WTC11 (cell line): ENCODE data around the gene AGAP1.

ENCODE experiments used
- KAT7 ChIP-seq: sonication (generic); formaldehyde crosslinking; IDR thresholded peaks from 2 replicates; pipeline ENCODE4 v1.8.1; 2023; ENCODE audit warnings: missing genetic modification reagents, mild to moderate bottlenecking, borderline replicate concordance
- NFYB ChIP-seq: sonication (generic); formaldehyde crosslinking; conservative IDR thresholded peaks from 2 replicates; pipeline ENCODE4 v1.8.0; 2022; ENCODE audit warnings: low read depth, missing genetic modification reagents
- SMAD4 ChIP-seq: sonication (generic); formaldehyde crosslinking; IDR thresholded peaks from 2 replicates; pipeline ENCODE4 v1.8.0; 2022; ENCODE audit warnings: mild to moderate bottlenecking, missing genetic modification reagents
- ZNF317 ChIP-seq: sonication (generic); formaldehyde crosslinking; IDR thresholded peaks from 2 replicates; pipeline ENCODE4 v1.8.1; 2023; ENCODE audit warnings: low read depth, mild to moderate bottlenecking, moderate library complexity, missing genetic modification reagents, borderline replicate concordance
- TF ChIP-seq, protein P1 (sequence below): fragments of 200-600 bp; IDR thresholded peaks from 2 replicates; pipeline ENCODE4 v1.8.0; 2022; ENCODE audit warnings: antibody characterized with exemption
- TF ChIP-seq, protein P2 (sequence below): sonication (generic); formaldehyde crosslinking; IDR thresholded peaks from 2 replicates; pipeline ENCODE4 v1.8.1; 2022; ENCODE audit warnings: low read depth, mild to moderate bottlenecking, moderate library complexity, missing genetic modification reagents, borderline replicate concordance
- TF ChIP-seq, protein P3 (sequence below): sonication (generic); formaldehyde crosslinking; IDR thresholded peaks from 2 replicates; pipeline ENCODE4 v1.8.0; 2022; ENCODE audit warnings: mild to moderate bottlenecking, missing genetic modification reagents
- TF ChIP-seq, protein P4 (sequence below): sonication (generic); formaldehyde crosslinking; IDR thresholded peaks from 2 replicates; pipeline ENCODE4 v1.8.1; 2023; ENCODE audit warnings: mild to moderate bottlenecking, missing genetic modification reagents, moderate library complexity
- TF ChIP-seq, protein P5 (sequence below): sonication (generic); formaldehyde crosslinking; IDR thresholded peaks from 2 replicates; pipeline ENCODE4 v1.8.0; 2022; ENCODE audit warnings: mild to moderate bottlenecking, missing genetic modification reagents
- TF ChIP-seq, protein P6 (sequence below): sonication (generic); formaldehyde crosslinking; IDR thresholded peaks from 2 replicates; pipeline ENCODE4 v1.8.0; 2023; ENCODE audit warnings: missing genetic modification reagents

DNA sequence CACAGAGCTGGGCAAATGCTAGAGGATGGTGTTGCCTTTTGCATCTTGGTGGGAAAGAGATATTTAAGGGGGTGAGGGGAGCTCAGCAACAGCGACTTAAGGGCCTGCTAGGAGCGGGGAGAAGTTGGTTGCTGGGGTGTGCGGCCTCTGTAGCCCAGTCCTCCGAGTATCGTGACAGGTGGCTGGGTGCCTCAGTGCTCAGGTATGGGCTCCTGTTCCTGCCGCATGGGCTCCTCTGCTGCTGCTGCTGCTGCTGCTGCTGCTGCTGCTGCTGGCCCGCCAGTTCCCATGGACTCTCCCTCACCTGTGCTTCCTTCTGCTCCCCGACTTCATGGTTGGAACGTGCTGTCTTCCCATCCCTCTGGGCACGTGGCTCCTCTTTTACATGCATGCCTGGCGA, 22.0 kb downstream of the AGAP1 start:
- TF ChIP-seq, protein P1, sequence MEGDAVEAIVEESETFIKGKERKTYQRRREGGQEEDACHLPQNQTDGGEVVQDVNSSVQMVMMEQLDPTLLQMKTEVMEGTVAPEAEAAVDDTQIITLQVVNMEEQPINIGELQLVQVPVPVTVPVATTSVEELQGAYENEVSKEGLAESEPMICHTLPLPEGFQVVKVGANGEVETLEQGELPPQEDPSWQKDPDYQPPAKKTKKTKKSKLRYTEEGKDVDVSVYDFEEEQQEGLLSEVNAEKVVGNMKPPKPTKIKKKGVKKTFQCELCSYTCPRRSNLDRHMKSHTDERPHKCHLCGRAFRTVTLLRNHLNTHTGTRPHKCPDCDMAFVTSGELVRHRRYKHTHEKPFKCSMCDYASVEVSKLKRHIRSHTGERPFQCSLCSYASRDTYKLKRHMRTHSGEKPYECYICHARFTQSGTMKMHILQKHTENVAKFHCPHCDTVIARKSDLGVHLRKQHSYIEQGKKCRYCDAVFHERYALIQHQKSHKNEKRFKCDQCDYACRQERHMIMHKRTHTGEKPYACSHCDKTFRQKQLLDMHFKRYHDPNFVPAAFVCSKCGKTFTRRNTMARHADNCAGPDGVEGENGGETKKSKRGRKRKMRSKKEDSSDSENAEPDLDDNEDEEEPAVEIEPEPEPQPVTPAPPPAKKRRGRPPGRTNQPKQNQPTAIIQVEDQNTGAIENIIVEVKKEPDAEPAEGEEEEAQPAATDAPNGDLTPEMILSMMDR: no peak
- TF ChIP-seq, protein P2, sequence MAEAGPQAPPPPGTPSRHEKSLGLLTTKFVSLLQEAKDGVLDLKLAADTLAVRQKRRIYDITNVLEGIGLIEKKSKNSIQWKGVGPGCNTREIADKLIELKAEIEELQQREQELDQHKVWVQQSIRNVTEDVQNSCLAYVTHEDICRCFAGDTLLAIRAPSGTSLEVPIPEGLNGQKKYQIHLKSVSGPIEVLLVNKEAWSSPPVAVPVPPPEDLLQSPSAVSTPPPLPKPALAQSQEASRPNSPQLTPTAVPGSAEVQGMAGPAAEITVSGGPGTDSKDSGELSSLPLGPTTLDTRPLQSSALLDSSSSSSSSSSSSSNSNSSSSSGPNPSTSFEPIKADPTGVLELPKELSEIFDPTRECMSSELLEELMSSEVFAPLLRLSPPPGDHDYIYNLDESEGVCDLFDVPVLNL (CRISPR knock-in tag): no peak
- TF ChIP-seq, protein P3, sequence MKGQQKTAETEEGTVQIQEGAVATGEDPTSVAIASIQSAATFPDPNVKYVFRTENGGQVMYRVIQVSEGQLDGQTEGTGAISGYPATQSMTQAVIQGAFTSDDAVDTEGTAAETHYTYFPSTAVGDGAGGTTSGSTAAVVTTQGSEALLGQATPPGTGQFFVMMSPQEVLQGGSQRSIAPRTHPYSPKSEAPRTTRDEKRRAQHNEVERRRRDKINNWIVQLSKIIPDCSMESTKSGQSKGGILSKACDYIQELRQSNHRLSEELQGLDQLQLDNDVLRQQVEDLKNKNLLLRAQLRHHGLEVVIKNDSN: no peak
- TF ChIP-seq, protein P4, sequence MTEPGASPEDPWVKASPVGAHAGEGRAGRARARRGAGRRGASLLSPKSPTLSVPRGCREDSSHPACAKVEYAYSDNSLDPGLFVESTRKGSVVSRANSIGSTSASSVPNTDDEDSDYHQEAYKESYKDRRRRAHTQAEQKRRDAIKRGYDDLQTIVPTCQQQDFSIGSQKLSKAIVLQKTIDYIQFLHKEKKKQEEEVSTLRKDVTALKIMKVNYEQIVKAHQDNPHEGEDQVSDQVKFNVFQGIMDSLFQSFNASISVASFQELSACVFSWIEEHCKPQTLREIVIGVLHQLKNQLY (CRISPR knock-in tag): no peak
- TF ChIP-seq, protein P5, sequence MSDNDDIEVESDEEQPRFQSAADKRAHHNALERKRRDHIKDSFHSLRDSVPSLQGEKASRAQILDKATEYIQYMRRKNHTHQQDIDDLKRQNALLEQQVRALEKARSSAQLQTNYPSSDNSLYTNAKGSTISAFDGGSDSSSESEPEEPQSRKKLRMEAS (CRISPR knock-in tag): no peak
- TF ChIP-seq, protein P6, sequence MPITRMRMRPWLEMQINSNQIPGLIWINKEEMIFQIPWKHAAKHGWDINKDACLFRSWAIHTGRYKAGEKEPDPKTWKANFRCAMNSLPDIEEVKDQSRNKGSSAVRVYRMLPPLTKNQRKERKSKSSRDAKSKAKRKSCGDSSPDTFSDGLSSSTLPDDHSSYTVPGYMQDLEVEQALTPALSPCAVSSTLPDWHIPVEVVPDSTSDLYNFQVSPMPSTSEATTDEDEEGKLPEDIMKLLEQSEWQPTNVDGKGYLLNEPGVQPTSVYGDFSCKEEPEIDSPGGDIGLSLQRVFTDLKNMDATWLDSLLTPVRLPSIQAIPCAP (CRISPR knock-in tag): no peak
- TF ChIP-seq NFYB (CRISPR knock-in tag): no peak
- TF ChIP-seq ZNF317 (CRISPR knock-in tag): no peak
- TF ChIP-seq SMAD4 (CRISPR knock-in tag): no peak
- TF ChIP-seq KAT7 (CRISPR knock-in tag): no peak
